ENCODE measurements around the gene MYO1C. TPM values are rescaled to one million over a fixed set of nuclear protein-coding genes. Genes with fewer than 3 reads are reported as not detected.
A peak's percentile ranks its signal among the peaks of the same experiment; 100 is the strongest.

MYO1C gene
- total and polyA plus RNA-seq, 12 donors: 11.6 to 103 (median 71.3) TPM

DNA sequence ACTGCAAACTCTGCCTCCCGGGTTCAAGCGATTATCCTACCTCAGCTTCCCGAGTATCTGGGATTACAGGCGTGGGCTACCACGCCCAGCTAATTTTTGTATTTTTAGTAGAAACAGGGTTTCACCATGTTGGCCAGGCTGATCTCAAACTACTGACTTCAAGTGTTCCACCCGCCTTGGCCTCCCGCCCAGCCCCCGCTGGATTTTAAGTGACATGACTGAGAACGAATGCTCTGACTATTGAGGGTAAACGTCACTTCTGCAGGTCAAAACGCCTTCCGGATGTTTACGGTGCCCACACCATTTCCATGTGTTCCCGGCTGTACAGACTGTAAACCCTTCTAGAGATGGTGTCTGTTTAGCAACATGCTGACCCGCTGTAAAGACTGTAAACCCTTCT, 47.3 kb upstream of the MYO1C start:
- Histone ChIP-seq H3K36me3 (replicated peaks in 1 of 2) (peaks cover 0 to 65% of the 10 kb centered on the region in 2 donors), H3K4me3 (no peak overlapping the region), H3K9me3 (replicated peaks in 1 of 3) (no peaks in the 10 kb centered on the region), H3K27ac (no peak overlapping the region), H3K27me3 (no peaks in the 10 kb centered on the region), H3K4me1 (replicated peaks in 1 of 2) (no peaks in the 10 kb centered on the region)
- TF ChIP-seq, protein P1, sequence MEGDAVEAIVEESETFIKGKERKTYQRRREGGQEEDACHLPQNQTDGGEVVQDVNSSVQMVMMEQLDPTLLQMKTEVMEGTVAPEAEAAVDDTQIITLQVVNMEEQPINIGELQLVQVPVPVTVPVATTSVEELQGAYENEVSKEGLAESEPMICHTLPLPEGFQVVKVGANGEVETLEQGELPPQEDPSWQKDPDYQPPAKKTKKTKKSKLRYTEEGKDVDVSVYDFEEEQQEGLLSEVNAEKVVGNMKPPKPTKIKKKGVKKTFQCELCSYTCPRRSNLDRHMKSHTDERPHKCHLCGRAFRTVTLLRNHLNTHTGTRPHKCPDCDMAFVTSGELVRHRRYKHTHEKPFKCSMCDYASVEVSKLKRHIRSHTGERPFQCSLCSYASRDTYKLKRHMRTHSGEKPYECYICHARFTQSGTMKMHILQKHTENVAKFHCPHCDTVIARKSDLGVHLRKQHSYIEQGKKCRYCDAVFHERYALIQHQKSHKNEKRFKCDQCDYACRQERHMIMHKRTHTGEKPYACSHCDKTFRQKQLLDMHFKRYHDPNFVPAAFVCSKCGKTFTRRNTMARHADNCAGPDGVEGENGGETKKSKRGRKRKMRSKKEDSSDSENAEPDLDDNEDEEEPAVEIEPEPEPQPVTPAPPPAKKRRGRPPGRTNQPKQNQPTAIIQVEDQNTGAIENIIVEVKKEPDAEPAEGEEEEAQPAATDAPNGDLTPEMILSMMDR (IDR thresholded peaks at IDR 0.05): no peak
- no peak for TF ChIP-seq POLR2A (IDR thresholded peaks at IDR 0.05)
- intact Hi-C loops (cut with DNase I): no loop called here
- no peak for DNase-seq
- WGBS, 4 donors: 87 to 96% (median 90%) methylated on average over 12 to 15 of the region's 15 CpGs

DNA sequence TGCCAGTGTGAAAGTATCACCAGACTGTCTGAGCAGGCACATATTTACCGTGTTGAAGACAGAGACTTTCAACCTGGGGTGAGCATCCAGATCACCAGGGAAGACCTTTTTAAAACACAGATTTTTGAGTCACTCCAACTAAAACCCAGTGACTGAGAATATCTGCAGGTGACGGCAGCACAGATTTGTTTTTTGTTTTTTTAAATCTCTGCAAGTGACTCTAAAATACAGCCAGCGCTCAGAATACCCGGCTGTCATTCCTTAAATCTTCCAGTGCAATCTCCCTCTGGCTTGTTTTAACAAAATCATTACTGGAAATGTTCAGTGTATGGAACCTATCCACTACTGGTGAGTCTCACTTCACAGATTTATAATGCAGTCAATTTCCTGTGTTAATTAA, 43.3 kb upstream of the MYO1C start:
- 90 to 94% (median 92%) methylated on average over 4 of the region's 4 CpGs for WGBS, 4 donors
- Histone ChIP-seq H3K27ac (no peak overlapping the region), H3K36me3 (replicated peaks in 1 of 2) (peaks cover 0 to 83% of the 10 kb centered on the region in 2 donors), H3K9me3 (replicated peaks in 1 of 3) (no peaks in the 10 kb centered on the region), H3K4me3 (no peak overlapping the region), H3K4me1 (replicated peaks in 1 of 2) (no peaks in the 10 kb centered on the region), H3K27me3 (no peaks in the 10 kb centered on the region)
- TF ChIP-seq POLR2A (IDR thresholded peaks at IDR 0.05): no peak
- TF ChIP-seq, protein P1 (IDR thresholded peaks at IDR 0.05): no peak
- intact Hi-C loops (cut with DNase I): no loop called here
- DNase-seq: no peak

DNA sequence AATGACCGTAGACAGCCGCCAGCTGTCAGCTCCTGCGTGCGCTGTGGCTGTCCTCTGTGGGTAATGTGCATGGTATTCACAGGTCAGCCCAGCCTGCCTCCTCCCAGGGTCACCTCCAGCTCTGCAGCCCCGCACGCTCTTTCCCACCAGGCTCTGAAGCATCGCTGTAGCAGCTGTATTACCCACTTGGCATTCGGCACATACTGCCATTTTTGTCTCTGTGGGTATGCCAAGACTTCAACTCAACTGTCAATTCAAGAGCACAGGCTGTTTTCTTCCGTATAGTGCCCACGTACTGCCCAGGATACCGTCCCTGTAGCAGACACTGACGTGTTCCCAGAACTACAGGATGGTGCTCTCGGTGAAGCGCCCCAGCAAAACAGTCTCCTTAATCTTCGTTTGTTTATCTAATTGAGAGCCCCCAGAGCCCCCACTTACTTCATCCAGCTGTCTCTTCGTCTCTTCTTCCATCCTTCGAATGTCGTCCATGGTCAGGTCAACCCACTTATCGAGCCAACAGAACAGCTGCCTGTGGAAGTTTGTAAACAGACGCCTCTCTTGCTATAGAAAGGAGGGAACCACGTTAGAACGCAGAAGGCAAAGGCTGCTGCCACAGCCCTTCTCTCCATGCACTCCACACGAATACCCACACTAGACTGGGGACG, 41.3 kb upstream of the MYO1C start:
- WGBS, 4 donors: 93 to 96% (median 94%) methylated on average over 24 of the region's 24 CpGs
- H3K4me3 ChIP-seq: no peak overlapping the region
- H3K27ac ChIP-seq: no peak overlapping the region
- H3K27me3 ChIP-seq: no peaks in the 10 kb centered on the region
- TF ChIP-seq, protein P1 (IDR thresholded peaks at IDR 0.05): no peak
- no peak for TF ChIP-seq POLR2A (IDR thresholded peaks at IDR 0.05)
- intact Hi-C loops (cut with DNase I): no loop called here
- no peak for DNase-seq
- no peaks in the 10 kb centered on the region for H3K4me1 ChIP-seq (replicated peaks in 1 of 2)
- H3K9me3 ChIP-seq (replicated peaks in 1 of 3): no peaks in the 10 kb centered on the region
- peaks cover 0 to 80% of the 10 kb centered on the region in 2 donors for H3K36me3 ChIP-seq (replicated peaks in 1 of 2)

- no peak for DNase-seq
- Histone ChIP-seq H3K27ac (no peak overlapping the region), H3K9me3 (replicated peaks in 1 of 3) (no peaks in the 10 kb centered on the region), H3K36me3 (replicated peaks in 1 of 2) (peaks cover 0 to 77% of the 10 kb centered on the region in 2 donors), H3K4me1 (replicated peaks in 1 of 2) (no peaks in the 10 kb centered on the region), H3K4me3 (no peak overlapping the region), H3K27me3 (no peaks in the 10 kb centered on the region)
- intact Hi-C loops (cut with DNase I): no loop called here
- WGBS, 4 donors: 78 to 90% (median 88%) methylated on average over 5 to 10 of the region's 10 CpGs
- no peak for TF ChIP-seq POLR2A (IDR thresholded peaks at IDR 0.05)
- TF ChIP-seq, protein P1 (IDR thresholded peaks at IDR 0.05): peak in 2 of 6 experiments; percentile 4 to 10
These were observed 40.5 kb upstream of the MYO1C start for GRCh38 chr17:1532836-1533602.
